CD4-positive, alpha-beta memory T cell (primary cell): ENCODE data around the gene SLC2A9. TPM values are rescaled to one million over a fixed set of nuclear protein-coding genes. Genes with fewer than 3 reads are reported as not detected.

Source experiments
- CTCF ChIA-PET: fragments of 350-600 bp; sonication (Branson Sonifier 250); formaldehyde crosslinking; loops from one replicate; lab custom pipeline; 2021; ENCODE audit warnings: inconsistent platforms; ENCODE audit not compliant: partially characterized antibody; lab: Charles Lee
- POLR2A ChIA-PET: fragments of 350-600 bp; sonication (Branson Sonifier 250); formaldehyde crosslinking; loops from one replicate; lab custom pipeline; 2021; ENCODE audit not compliant: partially characterized antibody; lab: Charles Lee
- DNase-seq, 5 donors: peaks; one replicate each; pipeline versions ENCODE4 v3.0.0 to v3.0.0-alpha.2; 2020 to 2022; ENCODE audit warnings: mixed read lengths in 1 of 5
- H3K27ac ChIP-seq: one replicate; pipeline ENCODE4 v1.7.0; 2013; ENCODE audit warnings: low read depth, low read length
- H3K27me3 ChIP-seq: 2 replicates; pipeline ENCODE4 v1.7.0; 2013; ENCODE audit warnings: mild to moderate bottlenecking, low read length, moderate library complexity; ENCODE audit not compliant: insufficient read depth
- H3K36me3 ChIP-seq: 2 replicates; pipeline ENCODE4 v1.7.0; 2013; ENCODE audit warnings: mild to moderate bottlenecking, low read length, moderate library complexity; ENCODE audit not compliant: insufficient read depth
- H3K4me1 ChIP-seq: 2 replicates; pipeline ENCODE4 v1.7.0; 2013; ENCODE audit warnings: mild to moderate bottlenecking, low read length, moderate library complexity; ENCODE audit not compliant: insufficient read depth
- H3K4me3 ChIP-seq, 2 donors: one replicate each; pipeline ENCODE4 v1.7.0; 2013; ENCODE audit warnings: low read length in 2 of 2, mild to moderate bottlenecking in 1 of 2
- H3K9me3 ChIP-seq, 2 donors: one replicate each; pipeline ENCODE4 v1.7.0; 2013; ENCODE audit warnings: low read length in 2 of 2, control low read depth in 1 of 2; ENCODE audit not compliant: control insufficient read depth in 1 of 2
- H3K27ac Mint-ChIP-seq, 7 donors: one replicate each; pipeline ENCODE4 v1.8.0; 2020 to 2021; ENCODE audit warnings: mixed read lengths in 7 of 7, mild to moderate bottlenecking in 6 of 7, inconsistent platforms in 3 of 7, moderate library complexity in 3 of 7
- H3K27me3 Mint-ChIP-seq, 2 donors: one replicate each; pipeline ENCODE4 v1.8.0; 2020 to 2021; ENCODE audit warnings: mixed read lengths in 2 of 2
- H3K36me3 Mint-ChIP-seq, 2 donors: one replicate each; pipeline ENCODE4 v1.8.0; 2020 to 2021; ENCODE audit warnings: mixed read lengths in 2 of 2, inconsistent platforms in 1 of 2, mild to moderate bottlenecking in 1 of 2
- H3K4me1 Mint-ChIP-seq, 4 donors: one replicate each; pipeline ENCODE4 v1.8.0; 2020 to 2021; ENCODE audit warnings: mixed read lengths in 4 of 4, mild to moderate bottlenecking in 1 of 4
- H3K4me3 Mint-ChIP-seq, 8 donors: one replicate each; pipeline ENCODE4 v1.8.0; 2020 to 2021; ENCODE audit warnings: mixed read lengths in 8 of 8, mild to moderate bottlenecking in 7 of 8, moderate library complexity in 6 of 8, inconsistent platforms in 3 of 8
- H3K9me3 Mint-ChIP-seq, 8 donors: one replicate each; pipeline ENCODE4 v1.8.0; 2020 to 2021; ENCODE audit warnings: mixed read lengths in 8 of 8, mild to moderate bottlenecking in 5 of 8, inconsistent platforms in 3 of 8, moderate library complexity in 1 of 8
- intact Hi-C: fragments of 100-400 bp; cut with micrococcal nuclease; formaldehyde crosslinking; loops from one replicate; pipeline ENCODE4 v1.15.1; 2023
- polyA plus RNA-seq, 2 donors: library from polyadenylated mRNA; unstranded; fragments of 300-500 nt; fragmentation: Illumina TruSeq; gene quantifications; one replicate each; pipeline ENCODE4 v1.2.3, GENCODE V29; 2021
- total RNA-seq, 2 experiments: library from RNA; stranded (reverse); gene quantifications; one replicate each; pipeline ENCODE4 v1.2.3, GENCODE V29; 2021

Gene SLC2A9
- total and polyA plus RNA-seq, 4 experiments from 2014 or later = 0.43 to 2.4 (median 1.7) TPM

GRCh38 chr4:9970399-9971011 lies 50.8 kb downstream of the SLC2A9 start:
- Histone ChIP-seq H3K27me3 (no peaks in the 10 kb centered on the region), H3K9me3 (no peaks in the 10 kb centered on the region), H3K27ac (no peak overlapping the region), H3K4me1 (no peaks in the 10 kb centered on the region), H3K36me3 (no peaks in the 10 kb centered on the region), H3K4me3 (no peak overlapping the region)
- Mint-ChIP-seq H3K27ac (no peak overlapping the region), H3K36me3 (no peaks in the 10 kb centered on the region), H3K4me1 (no peaks in the 10 kb centered on the region), H3K9me3 (peaks cover 0 to 15% (median 3%) of the 10 kb centered on the region in 8 donors), H3K27me3 (no peaks in the 10 kb centered on the region), H3K4me3 (no peak overlapping the region)
- ChIA-PET POLR2A (no interaction called here), CTCF (no interaction called here)
- DNase-seq = no peak
- intact Hi-C loops = no loop called here

GRCh38 chr4:9969526-9970398 lies 51.5 kb downstream of the SLC2A9 start:
- peaks cover 0 to 15% (median 3%) of the 10 kb centered on the region in 8 donors for H3K9me3 Mint-ChIP-seq
- no peak overlapping the region for H3K4me3 Mint-ChIP-seq
- no peak for DNase-seq
- no peaks in the 10 kb centered on the region for H3K27me3 Mint-ChIP-seq
- Histone ChIP-seq H3K27me3 (no peaks in the 10 kb centered on the region), H3K36me3 (no peaks in the 10 kb centered on the region), H3K27ac (no peak overlapping the region), H3K4me1 (no peaks in the 10 kb centered on the region), H3K4me3 (no peak overlapping the region), H3K9me3 (no peaks in the 10 kb centered on the region)
- no peak overlapping the region for H3K27ac Mint-ChIP-seq
- POLR2A ChIA-PET = no interaction called here
- H3K4me1 Mint-ChIP-seq = no peaks in the 10 kb centered on the region
- intact Hi-C loops = no loop called here
- no peaks in the 10 kb centered on the region for H3K36me3 Mint-ChIP-seq
- CTCF ChIA-PET = no interaction called here

- Mint-ChIP-seq H3K9me3 (peaks cover 0 to 15% (median 2%) of the 10 kb centered on the region in 8 donors), H3K4me3 (no peak overlapping the region), H3K4me1 (no peaks in the 10 kb centered on the region), H3K36me3 (no peaks in the 10 kb centered on the region), H3K27me3 (peaks cover 0 to 3% of the 10 kb centered on the region in 2 donors), H3K27ac (no peak overlapping the region)
- Histone ChIP-seq H3K27me3 (no peaks in the 10 kb centered on the region), H3K9me3 (no peaks in the 10 kb centered on the region), H3K4me1 (no peaks in the 10 kb centered on the region), H3K4me3 (no peak overlapping the region), H3K36me3 (no peaks in the 10 kb centered on the region), H3K27ac (no peak overlapping the region)
- DNase-seq = no peak
- intact Hi-C loops = no loop called here
- ChIA-PET CTCF (no interaction called here), POLR2A (no interaction called here)
Observed at GRCh38 chr4:9968472-9968871, 52.8 kb downstream of the SLC2A9 start.

GRCh38 chr4:9964879-9965278 lies 56.4 kb downstream of the SLC2A9 start:
- POLR2A ChIA-PET = no interaction called here
- H3K9me3 Mint-ChIP-seq = peaks cover 0 to 16% (median 7%) of the 10 kb centered on the region in 8 donors

GRCh38 chr4:9963328-9963727 lies 58.0 kb downstream of the SLC2A9 start:
- H3K27ac ChIP-seq = no peak overlapping the region
- Mint-ChIP-seq H3K9me3 (peaks cover 0 to 14% (median 4%) of the 10 kb centered on the region in 8 donors), H3K27ac (no peak overlapping the region), H3K36me3 (no peaks in the 10 kb centered on the region), H3K4me3 (no peak overlapping the region), H3K4me1 (no peaks in the 10 kb centered on the region), H3K27me3 (peaks cover 3 to 8% of the 10 kb centered on the region in 2 donors)
- intact Hi-C loops = no loop called here
- ChIA-PET CTCF (no interaction called here), POLR2A (no interaction called here)
- no peaks in the 10 kb centered on the region for H3K27me3 ChIP-seq
- H3K4me3 ChIP-seq = no peak overlapping the region
- H3K4me1 ChIP-seq = no peaks in the 10 kb centered on the region
- no peaks in the 10 kb centered on the region for H3K9me3 ChIP-seq
- no peak for DNase-seq
- no peaks in the 10 kb centered on the region for H3K36me3 ChIP-seq

More at GRCh38 chr4:9964879-9965278, 56.4 kb downstream of the SLC2A9 start:
- Mint-ChIP-seq H3K27me3 (peaks cover 3 to 8% of the 10 kb centered on the region in 2 donors), H3K4me1 (no peaks in the 10 kb centered on the region), H3K27ac (no peak overlapping the region), H3K36me3 (no peaks in the 10 kb centered on the region), H3K4me3 (no peak overlapping the region)
- Histone ChIP-seq H3K4me3 (no peak overlapping the region), H3K27me3 (no peaks in the 10 kb centered on the region), H3K36me3 (no peaks in the 10 kb centered on the region), H3K4me1 (no peaks in the 10 kb centered on the region), H3K27ac (no peak overlapping the region), H3K9me3 (no peaks in the 10 kb centered on the region)
- intact Hi-C loops = no loop called here
- CTCF ChIA-PET = no interaction called here
- DNase-seq = no peak

GRCh38 chr4:9962611-9963314 lies 58.5 kb downstream of the SLC2A9 start:
- Histone ChIP-seq H3K9me3 (no peaks in the 10 kb centered on the region), H3K27ac (no peak overlapping the region), H3K27me3 (no peaks in the 10 kb centered on the region), H3K4me1 (no peaks in the 10 kb centered on the region), H3K36me3 (no peaks in the 10 kb centered on the region), H3K4me3 (no peak overlapping the region)
- no peak for DNase-seq
- Mint-ChIP-seq H3K4me3 (no peak overlapping the region), H3K4me1 (no peaks in the 10 kb centered on the region), H3K27me3 (peaks cover 3 to 8% of the 10 kb centered on the region in 2 donors), H3K27ac (no peak overlapping the region), H3K36me3 (no peaks in the 10 kb centered on the region), H3K9me3 (peaks cover 0 to 17% (median 4%) of the 10 kb centered on the region in 8 donors)
- intact Hi-C loops = no loop called here
- POLR2A ChIA-PET = no interaction called here
- CTCF ChIA-PET = no interaction called here

- no peak overlapping the region for H3K4me3 Mint-ChIP-seq
- H3K27me3 Mint-ChIP-seq = peaks cover 0 to 1% of the 10 kb centered on the region in 2 donors
- Histone ChIP-seq H3K9me3 (no peaks in the 10 kb centered on the region), H3K27ac (no peak overlapping the region), H3K4me1 (no peaks in the 10 kb centered on the region), H3K4me3 (no peak overlapping the region), H3K27me3 (no peaks in the 10 kb centered on the region), H3K36me3 (no peaks in the 10 kb centered on the region)
- H3K9me3 Mint-ChIP-seq = peaks cover 0 to 7% (median 2%) of the 10 kb centered on the region in 8 donors
- no peak overlapping the region for H3K27ac Mint-ChIP-seq
- intact Hi-C loops = no loop called here
- ChIA-PET CTCF (no interaction called here), POLR2A (no interaction called here)
- H3K36me3 Mint-ChIP-seq = no peaks in the 10 kb centered on the region
- DNase-seq = no peak
- H3K4me1 Mint-ChIP-seq = no peaks in the 10 kb centered on the region
Observed at GRCh38 chr4:9954468-9954867, 66.8 kb downstream of the SLC2A9 start.
